ENCODE data around the gene CCDC85C.

DNA sequence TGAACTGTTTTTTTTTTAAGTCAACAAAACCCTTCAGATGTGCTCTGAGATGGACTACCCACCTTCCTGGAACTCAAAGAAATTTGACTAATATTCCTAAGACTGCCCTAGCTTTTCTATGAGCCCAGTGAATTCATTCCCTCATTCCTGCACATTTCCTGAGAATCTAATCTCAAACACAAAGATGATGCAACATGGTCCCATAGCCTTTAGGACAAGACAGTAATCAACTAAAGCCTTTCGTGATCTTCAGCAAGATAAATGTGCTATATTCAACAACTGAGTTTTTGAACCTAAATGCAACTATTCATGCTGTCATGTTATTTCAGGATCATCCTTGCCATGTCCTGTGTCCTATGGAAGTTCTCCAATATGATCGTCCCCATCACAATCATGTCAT, 128.3 kb downstream of the CCDC85C start:
- TF ChIP-seq CTCF (IDR thresholded peaks at IDR 0.05) = no peak
- TF ChIP-seq, protein P1, sequence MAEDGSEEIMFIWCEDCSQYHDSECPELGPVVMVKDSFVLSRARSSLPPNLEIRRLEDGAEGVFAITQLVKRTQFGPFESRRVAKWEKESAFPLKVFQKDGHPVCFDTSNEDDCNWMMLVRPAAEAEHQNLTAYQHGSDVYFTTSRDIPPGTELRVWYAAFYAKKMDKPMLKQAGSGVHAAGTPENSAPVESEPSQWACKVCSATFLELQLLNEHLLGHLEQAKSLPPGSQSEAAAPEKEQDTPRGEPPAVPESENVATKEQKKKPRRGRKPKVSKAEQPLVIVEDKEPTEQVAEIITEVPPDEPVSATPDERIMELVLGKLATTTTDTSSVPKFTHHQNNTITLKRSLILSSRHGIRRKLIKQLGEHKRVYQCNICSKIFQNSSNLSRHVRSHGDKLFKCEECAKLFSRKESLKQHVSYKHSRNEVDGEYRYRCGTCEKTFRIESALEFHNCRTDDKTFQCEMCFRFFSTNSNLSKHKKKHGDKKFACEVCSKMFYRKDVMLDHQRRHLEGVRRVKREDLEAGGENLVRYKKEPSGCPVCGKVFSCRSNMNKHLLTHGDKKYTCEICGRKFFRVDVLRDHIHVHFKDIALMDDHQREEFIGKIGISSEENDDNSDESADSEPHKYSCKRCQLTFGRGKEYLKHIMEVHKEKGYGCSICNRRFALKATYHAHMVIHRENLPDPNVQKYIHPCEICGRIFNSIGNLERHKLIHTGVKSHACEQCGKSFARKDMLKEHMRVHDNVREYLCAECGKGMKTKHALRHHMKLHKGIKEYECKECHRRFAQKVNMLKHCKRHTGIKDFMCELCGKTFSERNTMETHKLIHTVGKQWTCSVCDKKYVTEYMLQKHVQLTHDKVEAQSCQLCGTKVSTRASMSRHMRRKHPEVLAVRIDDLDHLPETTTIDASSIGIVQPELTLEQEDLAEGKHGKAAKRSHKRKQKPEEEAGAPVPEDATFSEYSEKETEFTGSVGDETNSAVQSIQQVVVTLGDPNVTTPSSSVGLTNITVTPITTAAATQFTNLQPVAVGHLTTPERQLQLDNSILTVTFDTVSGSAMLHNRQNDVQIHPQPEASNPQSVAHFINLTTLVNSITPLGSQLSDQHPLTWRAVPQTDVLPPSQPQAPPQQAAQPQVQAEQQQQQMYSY (CRISPR knock-in tag; IDR thresholded peaks at IDR 0.05) = no peak
- no peak for TF ChIP-seq ELF4 (CRISPR knock-in tag; IDR thresholded peaks at IDR 0.05; ENCODE audit: low read depth)
- no peak for TF ChIP-seq ZBTB21 (CRISPR knock-in tag; IDR thresholded peaks at IDR 0.05; ENCODE audit: borderline replicate concordance)
